ENCODE measurements around the gene PDE6H. TPM values are rescaled to one million over a fixed set of nuclear protein-coding genes. Genes with fewer than 3 reads are reported as not detected.

The PDE6H gene
- total RNA-seq = not detected

DNA sequence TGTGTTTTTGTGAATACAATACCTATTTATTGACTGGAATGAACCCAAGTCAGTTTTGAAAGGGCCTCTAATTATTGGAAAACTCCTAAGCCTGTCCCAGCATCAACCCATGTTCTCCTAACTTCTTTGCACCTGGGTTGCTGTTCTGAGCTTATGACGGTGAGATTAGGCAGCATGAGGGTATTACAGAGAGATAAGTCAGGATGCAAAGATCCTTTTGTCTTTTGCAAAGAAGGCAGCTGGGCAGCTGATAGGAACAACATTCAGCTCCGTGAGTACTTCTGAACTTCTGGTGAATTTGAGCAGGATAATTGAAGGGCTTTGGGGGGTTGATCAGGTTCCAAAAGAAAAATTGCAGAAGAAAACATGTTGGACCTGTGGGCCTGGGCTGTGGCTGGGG lies at the start of gene PDE6H:
TSS of gene PDE6H (plus strand) at position 227 of the 400 bp plus-strand sequence. CDS start 4,971 bp downstream, outside the sequence.

GRCh38 chr12:14938301-14938700 lies 34.5 kb upstream of the PDE6H start, which contains the start of gene ERP27:
ERP27 (minus strand) TSS chr12:14938537; CDS start chr12:14938508, 29 bp downstream.

DNA sequence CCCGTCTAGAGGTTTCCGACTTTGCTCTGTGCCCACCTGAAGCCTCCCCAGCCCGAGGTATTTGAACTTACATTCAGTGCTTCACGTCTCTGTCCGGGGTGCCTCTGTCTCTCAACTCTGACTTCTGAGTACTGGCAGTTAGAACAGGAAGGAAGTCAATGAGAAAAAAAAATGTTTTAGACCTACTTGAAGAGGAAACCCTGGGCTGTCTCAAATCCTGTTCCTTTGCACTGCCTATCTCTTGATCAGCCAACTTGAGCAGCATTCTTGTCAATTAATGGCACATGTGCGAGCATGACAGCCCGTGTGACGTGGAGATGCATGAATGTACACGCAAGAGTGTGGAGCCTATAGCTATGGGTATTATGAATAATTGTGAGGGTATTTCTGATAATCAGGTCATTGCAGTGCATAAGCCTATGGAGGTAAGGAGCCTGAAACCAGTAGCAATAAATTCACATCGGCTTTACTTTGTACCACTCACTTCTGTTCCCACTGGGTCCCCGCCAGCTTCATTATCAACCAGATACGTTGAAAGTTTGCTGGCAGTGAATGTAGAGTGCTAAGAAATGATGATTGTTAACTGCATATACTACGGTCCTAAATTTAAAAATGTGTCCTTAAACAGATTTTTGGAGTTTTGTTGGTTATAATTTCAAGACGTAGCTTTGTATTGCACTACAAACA lies 11.2 kb upstream of the PDE6H start, which contains the start of gene ARHGDIB:
TSS of gene ARHGDIB (minus strand) at position 136 of the 687 bp plus-strand sequence. CDS start 10,889 bp downstream, outside the sequence.

Other genes starting within 250 kb of the PDE6H start
- gene WBP11, start 169.6 kb upstream of the PDE6H start, total RNA-seq = 10 to 100 TPM; 54.6 to 68.1 TPM
- gene C12orf60, start 169.4 kb upstream of the PDE6H start, total RNA-seq = 10 to 100 TPM in 1 of 2 donors, 1 to 10 TPM in 1; 7.3 to 22.7 TPM
- gene SMCO3, start 158.9 kb upstream of the PDE6H start, total RNA-seq = 1 to 10 TPM in 1 of 2 donors, under 1 TPM in 1; 0.33 to 1.0 TPM
- not detected for gene ART4, start 129.5 kb upstream of the PDE6H start, total RNA-seq
- gene MGP, start 87.2 kb upstream of the PDE6H start, total RNA-seq = not detected
- gene ERP27, start 34.5 kb upstream of the PDE6H start, total RNA-seq = not detected
- 1 to 10 TPM; 2.4 to 4.0 TPM for gene ARHGDIB, start 11.4 kb upstream of the PDE6H start, total RNA-seq
- gene RERG, start 248.4 kb downstream of the PDE6H start, total RNA-seq = not detected

All from melanocyte of skin (primary cell).